SK-N-MC (cell line): ENCODE measurements around the gene NSUN2.
A peak's percentile ranks its signal among the peaks of the same experiment; 100 is the strongest.

ENCODE experiments used
- EZH2 ChIP-seq: fragments of 200-600 bp; sonication (generic); IDR thresholded peaks from one replicate; pipeline ENCODE4 v1.6.1; 2017; ENCODE audit warnings: antibody characterized with exemption
- POLR2AphosphoS5 ChIP-seq: IDR thresholded peaks from 2 replicates; pipeline ENCODE4 v1.6.1; 2012; ENCODE audit warnings: mild to moderate bottlenecking, low read depth, low read length, borderline replicate concordance

DNA sequence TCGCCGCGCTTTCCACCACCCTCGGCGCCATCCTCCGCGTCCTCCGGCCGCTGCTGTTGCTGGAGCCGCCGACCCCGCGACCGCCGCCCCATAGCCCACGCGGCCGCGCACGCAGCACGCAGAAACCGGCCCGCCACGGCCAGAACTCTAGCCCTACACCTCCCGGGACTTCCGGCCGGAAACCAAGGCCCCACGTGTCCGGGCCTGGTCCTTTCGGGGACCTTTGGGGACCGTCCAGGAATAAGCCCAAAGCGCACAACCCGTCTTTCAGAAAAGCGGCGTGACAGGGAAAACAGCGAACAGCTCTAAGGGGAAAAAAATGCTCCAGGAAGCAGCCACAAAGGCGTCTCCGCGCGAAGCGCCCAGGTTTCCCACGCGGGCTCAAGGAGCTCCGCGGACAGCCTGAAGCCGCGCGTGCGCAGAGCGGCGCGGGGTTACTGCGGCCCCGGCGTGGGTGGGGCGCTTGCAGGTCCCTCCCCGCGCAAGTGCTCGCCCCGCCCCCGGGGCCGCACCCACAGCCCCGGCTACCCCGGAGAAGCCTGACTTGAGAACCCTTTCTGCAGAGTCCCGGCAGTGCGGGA lies at the start of gene NSUN2, which contains the start of gene SRD5A1:
- TF ChIP-seq POLR2AphosphoS5 (peak; percentile 78), EZH2 (no peak)
